HepG2 (cell line): Measurements from ENCODE around the gene NSL1. TPM values are rescaled to one million over a fixed set of nuclear protein-coding genes. Genes with fewer than 3 reads are reported as not detected.

Experiments
- ATAC-seq: fragments of 200-7000 bp; cut with Tn5 transposase; 3 replicates; pipeline ENCODE4 v1.9.1; 2020; ENCODE audit warnings: mild to moderate bottlenecking, moderate library complexity
- BruUV-seq: library from RNA; stranded (reverse); fragments of 400-500 nt; replicated peaks from 2 replicates; lab custom pipeline; 2021; lab: Mats Ljungman, UMichigan
- CTCF ChIA-PET: fragments of 300-600 bp; formaldehyde crosslinking; extraction: SDS; loops from one replicate; lab custom pipeline; 2021; ENCODE audit warnings: low total read pairs, inconsistent platforms, low intra/inter-chr PET ratio; lab: Yijun Ruan, JAX
- POLR2A ChIA-PET: fragments of 350-600 bp; sonication (Branson Sonifier 250); formaldehyde crosslinking; loops from one replicate; lab custom pipeline; 2020; ENCODE audit warnings: antibody characterized with exemption, inconsistent platforms; lab: Yijun Ruan, JAX
- DNase-seq: peaks from one replicate; pipeline ENCODE4 v3.0.0-alpha.2; 2015; ENCODE audit warnings: low spot score
- FAIRE-seq: peaks from 3 replicates; lab custom pipeline; 2011; peaks lifted over from hg19 to GRCh38; lab: Jason Lieb, UNC
- H2AFZ ChIP-seq: one replicate; pipeline ENCODE4 v1.6.1; 2011; ENCODE audit warnings: low read length, inconsistent platforms
- H3K27ac ChIP-seq: fragments of 300-600 bp; 3 replicates; pipeline ENCODE4 v1.8.0; 2011; ENCODE audit warnings: mixed run types, mild to moderate bottlenecking, mixed read lengths, low read length, inconsistent platforms; ENCODE audit not compliant: insufficient read depth; ENCODE audit errors: extremely low read length
- H3K27me3 ChIP-seq, 2 experiments: fragments of 200-600 bp in 1 of 2; 2 replicates in 1 of 2; 3 replicates in 1 of 2; pipeline versions ENCODE4 v1.6.0 to v1.8.0; 2011; ENCODE audit warnings: low read length in 2 of 2, mild to moderate bottlenecking in 2 of 2, moderate library complexity in 2 of 2, inconsistent platforms in 1 of 2; ENCODE audit not compliant: insufficient read depth in 2 of 2, control insufficient read depth in 1 of 2
- H3K36me3 ChIP-seq, 2 experiments: fragments of 200-600 bp in 1 of 2; replicated peaks in 1 of 2; 2 replicates in 1 of 2; 3 replicates in 1 of 2; pipeline versions ENCODE4 v1.5.1 to v1.8.0; 2011; ENCODE audit warnings: low read length in 2 of 2, inconsistent platforms in 1 of 2; ENCODE audit not compliant: insufficient read depth in 2 of 2, control insufficient read depth in 1 of 2
- H3K4me1 ChIP-seq: 2 replicates; pipeline ENCODE4 v1.5.1; 2012; ENCODE audit warnings: low read length, inconsistent platforms; ENCODE audit not compliant: insufficient read depth
- H3K4me2 ChIP-seq: 2 replicates; pipeline ENCODE4 v1.6.0; 2011; ENCODE audit warnings: low read depth, low read length, inconsistent platforms
- H3K4me3 ChIP-seq, 3 experiments: fragments of 200-600 bp in 1 of 3; sonication (generic), shearing (Covaris generic) in 1 of 3; replicated peaks in 1 of 3; 2 replicates each; pipeline ENCODE4 v1.5.1; 2011 to 2016; ENCODE audit warnings: low read length in 3 of 3, inconsistent platforms in 2 of 3, low read depth in 2 of 3, mild to moderate bottlenecking in 2 of 3, control low read depth in 1 of 3, mixed read lengths in 1 of 3; ENCODE audit not compliant: insufficient read depth in 1 of 3
- H3K79me2 ChIP-seq: one replicate; pipeline ENCODE4 v1.6.1; 2011; ENCODE audit warnings: low read length, inconsistent platforms; ENCODE audit not compliant: insufficient read depth
- H3K9ac ChIP-seq: 2 replicates; pipeline ENCODE4 v1.6.0; 2011; ENCODE audit warnings: mild to moderate bottlenecking, low read depth, low read length, inconsistent platforms; ENCODE audit not compliant: insufficient read depth
- H3K9me3 ChIP-seq: 2 replicates; pipeline ENCODE4 v1.5.1; 2012; ENCODE audit warnings: mild to moderate bottlenecking, low read length
- H4K20me1 ChIP-seq: 2 replicates; pipeline ENCODE4 v1.6.0; 2011; ENCODE audit warnings: inconsistent platforms, mild to moderate bottlenecking, low read length, moderate library complexity; ENCODE audit not compliant: insufficient read depth
- BRD4 ChIP-seq: sonication (generic); formaldehyde crosslinking; IDR thresholded peaks from 2 replicates; pipeline ENCODE4 v1.4.0; 2020; ENCODE audit warnings: missing genetic modification reagents
- CREB1 ChIP-seq, 2 experiments: fragments of 450-650 bp in 1 of 2; IDR thresholded peaks; 2 replicates each; pipeline ENCODE4 v1.6.1; 2016 to 2017; ENCODE audit warnings: control low read depth in 1 of 2, mild to moderate bottlenecking in 1 of 2, missing compliant biosample characterization in 1 of 2, missing genetic modification characterization in 1 of 2
- DR1 ChIP-seq: sonication (generic); formaldehyde crosslinking; IDR thresholded peaks from 2 replicates; pipeline ENCODE4 v1.8.0; 2021; ENCODE audit warnings: mild to moderate bottlenecking, missing genetic modification reagents, inconsistent platforms
- FOXJ3 ChIP-seq: sonication (generic); formaldehyde crosslinking; IDR thresholded peaks from 2 replicates; pipeline ENCODE4 v1.4.0; 2020; ENCODE audit warnings: missing genetic modification reagents, mild to moderate bottlenecking, borderline replicate concordance
- NR1H2 ChIP-seq: sonication (generic); formaldehyde crosslinking; IDR thresholded peaks from 2 replicates; pipeline ENCODE4 v1.8.1; 2022; ENCODE audit warnings: low read depth, missing genetic modification reagents, borderline replicate concordance
- SMAD3 ChIP-seq: sonication (generic); formaldehyde crosslinking; IDR thresholded peaks from 2 replicates; pipeline ENCODE4 v1.4.0; 2020; ENCODE audit warnings: missing genetic modification reagents
- TERF1 ChIP-seq: sonication (generic); formaldehyde crosslinking; IDR thresholded peaks from 2 replicates; pipeline ENCODE4 v1.8.0; 2022; ENCODE audit warnings: mild to moderate bottlenecking, missing genetic modification reagents, moderate library complexity
- YEATS4 ChIP-seq: sonication (generic); formaldehyde crosslinking; IDR thresholded peaks from 2 replicates; pipeline ENCODE4 v1.4.0; 2020; ENCODE audit warnings: missing genetic modification reagents, borderline replicate concordance
- ZMYM2 ChIP-seq: sonication (generic); formaldehyde crosslinking; IDR thresholded peaks from 2 replicates; pipeline ENCODE4 v1.8.0; 2022; ENCODE audit warnings: mild to moderate bottlenecking, missing genetic modification reagents
- ZNF264 ChIP-seq: sonication (generic); formaldehyde crosslinking; IDR thresholded peaks from 2 replicates; pipeline ENCODE4 v1.4.0; 2020; ENCODE audit warnings: missing genetic modification reagents
- ZNF577 ChIP-seq: sonication (generic); formaldehyde crosslinking; IDR thresholded peaks from 2 replicates; pipeline ENCODE4 v1.4.0; 2020; ENCODE audit warnings: mild to moderate bottlenecking, low read depth, missing genetic modification reagents, borderline replicate concordance
- ZNF777 ChIP-seq: sonication (generic); formaldehyde crosslinking; IDR thresholded peaks from 2 replicates; pipeline ENCODE4 v1.4.0; 2020; ENCODE audit warnings: missing genetic modification reagents
- WGBS: methylation state at CpG from one replicate; pipeline ENCODE4 v1.1.6; 2017; ENCODE audit warnings: low lambda C conversion rate; 5-methylcytosine and 5-hydroxymethylcytosine counted together
- in situ Hi-C: cut with HindIII; loops from 2 replicates; pipeline ENCODE4 v1.10.0; 2017; ENCODE audit warnings: low pct_unique_long_range_greater_than_20kb; ENCODE audit not compliant: extremely low pct_ligation_motif_present
- intact Hi-C: fragments of 100-400 bp; cut with micrococcal nuclease; formaldehyde crosslinking; loops from one replicate; pipeline ENCODE4 v1.10.0; 2022; ENCODE audit not compliant: unreplicated experiment
- polyA plus RNA-seq, 8 experiments: library from polyadenylated mRNA; depleted of rRNA in 3 of 8; stranded (reverse) in 7 of 8; unstranded in 1 of 8; fragments of >200 nt; fragmentation: Illumina TruSeq in 4 of 8; extraction: Trizol in 4 of 8; gene quantifications; 2 replicates each; pipeline versions ENCODE4 v1.2.1 to v1.2.3, GENCODE V29; 2011 to 2016; ENCODE audit warnings: low read depth in 4 of 8, missing spikeins in 1 of 8, mixed read lengths in 1 of 8; ENCODE audit not compliant: insufficient read depth in 1 of 8
- total RNA-seq, 5 experiments: library from RNA; depleted of rRNA; stranded (reverse); fragments of >200 nt; fragmentation: Illumina TruSeq; extraction: Trizol; gene quantifications; 2 replicates each; pipeline ENCODE4 v1.2.3, GENCODE V29; 2016; ENCODE audit warnings: low read depth in 1 of 5
- TF ChIP-seq, protein P1 (sequence below): sonication (generic); formaldehyde crosslinking; IDR thresholded peaks from 2 replicates; pipeline ENCODE4 v1.5.1; 2020; ENCODE audit warnings: mild to moderate bottlenecking, missing genetic modification reagents
- TF ChIP-seq, protein P2 (sequence below): sonication (generic); formaldehyde crosslinking; conservative IDR thresholded peaks from 2 replicates; pipeline ENCODE4 v1.4.0; 2020; ENCODE audit warnings: missing genetic modification reagents

NSL1 gene
- total and polyA plus RNA-seq, 2 of the 13 experiments (the other 11 are each of a cell fraction or from before 2014, with no cell fraction given) = 34.5 to 77.4 TPM

- TF ChIP-seq, protein P1, sequence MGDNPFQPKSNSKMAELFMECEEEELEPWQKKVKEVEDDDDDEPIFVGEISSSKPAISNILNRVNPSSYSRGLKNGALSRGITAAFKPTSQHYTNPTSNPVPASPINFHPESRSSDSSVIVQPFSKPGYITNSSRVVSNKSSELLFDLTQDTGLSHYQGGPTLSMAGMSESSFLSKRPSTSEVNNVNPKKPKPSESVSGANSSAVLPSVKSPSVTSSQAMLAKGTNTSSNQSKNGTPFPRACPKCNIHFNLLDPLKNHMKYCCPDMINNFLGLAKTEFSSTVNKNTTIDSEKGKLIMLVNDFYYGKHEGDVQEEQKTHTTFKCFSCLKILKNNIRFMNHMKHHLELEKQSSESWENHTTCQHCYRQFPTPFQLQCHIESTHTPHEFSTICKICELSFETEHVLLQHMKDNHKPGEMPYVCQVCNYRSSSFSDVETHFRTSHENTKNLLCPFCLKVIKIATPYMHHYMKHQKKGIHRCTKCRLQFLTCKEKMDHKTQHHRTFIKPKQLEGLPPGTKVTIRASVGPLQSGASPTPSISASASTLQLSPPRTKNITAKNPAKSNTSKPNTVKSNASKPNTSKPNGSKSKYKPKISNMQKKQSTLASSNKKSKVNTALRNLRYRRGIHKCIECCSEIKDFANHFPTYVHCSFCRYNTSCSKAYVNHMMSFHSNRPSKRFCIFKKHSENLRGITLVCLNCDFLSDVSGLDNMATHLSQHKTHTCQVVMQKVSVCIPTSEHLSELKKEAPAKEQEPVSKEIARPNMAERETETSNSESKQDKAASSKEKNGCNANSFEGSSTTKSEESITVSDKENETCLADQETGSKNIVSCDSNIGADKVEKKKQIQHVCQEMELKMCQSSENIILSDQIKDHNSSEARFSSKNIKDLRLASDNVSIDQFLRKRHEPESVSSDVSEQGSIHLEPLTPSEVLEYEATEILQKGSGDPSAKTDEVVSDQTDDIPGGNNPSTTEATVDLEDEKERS (CRISPR knock-in tag) = no peak
- TF ChIP-seq NR1H2 (CRISPR knock-in tag) = no peak
- 0 out of 2 replicates have a peak, but pooled peaks have one; percentile 49 for TF ChIP-seq TERF1
- no peak for TF ChIP-seq ZNF577 (CRISPR knock-in tag)
- no peak for TF ChIP-seq CREB1 (IDR thresholded peaks at IDR 0.05)
- TF ChIP-seq CREB1 (CRISPR knock-in tag; IDR thresholded peaks at IDR 0.05) = peak; percentile 45; the same call in 1 of the 2 replicates
- 0 out of 2 replicates have a peak, but pooled peaks have one; percentile 16 for TF ChIP-seq SMAD3 (CRISPR knock-in tag)
Measured at GRCh38 chr1:212827831-212828278, 36.3 kb upstream of the NSL1 start (continued).

DNA sequence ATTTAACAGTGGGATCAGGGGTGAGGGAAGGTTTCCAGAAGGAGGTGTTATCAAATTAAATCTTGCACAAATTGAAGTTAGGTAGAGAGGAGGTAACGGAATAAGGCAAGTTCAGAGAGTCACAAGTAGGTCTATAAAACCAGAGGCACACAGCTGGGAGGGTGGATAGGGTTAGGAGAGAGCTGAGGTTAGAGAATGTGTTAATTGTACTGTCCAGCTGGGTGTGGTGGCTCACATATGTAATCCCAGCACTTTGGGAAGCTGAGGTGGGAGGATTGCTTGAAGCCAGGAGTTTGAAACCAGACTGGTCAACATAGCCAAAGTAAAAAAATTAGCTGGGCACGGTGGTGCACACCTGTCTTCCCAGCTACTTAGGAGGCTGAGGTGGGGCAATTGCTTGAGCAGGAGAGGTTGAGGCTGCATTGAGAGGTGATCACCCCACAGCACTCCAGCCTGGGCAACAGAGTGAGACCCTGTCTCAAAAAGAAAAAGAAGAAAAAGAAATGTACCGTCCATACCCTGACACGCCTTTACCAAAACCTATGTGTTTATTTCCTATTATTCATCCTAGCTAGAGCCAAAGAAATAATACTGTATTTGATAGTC lies 35.7 kb upstream of the NSL1 start:
- ATAC-seq (peak; percentile 18), FAIRE-seq (peak; percentile 15), DNase-seq (no peak)
- peak overlapping the region; percentile 75 for H3K9ac ChIP-seq
- 36% methylated on average over 4 of the region's 4 CpGs for WGBS
- no peaks in the 10 kb centered on the region for H3K79me2 ChIP-seq
- peaks cover 50% of the 10 kb centered on the region for H3K4me1 ChIP-seq
- H3K4me2 ChIP-seq = peak overlapping the region; percentile 98
- H3K27ac ChIP-seq = peak overlapping the region; percentile 98
- H3K36me3 ChIP-seq = no peaks in the 10 kb centered on the region
- no TSS peak for BruUV-seq
- no peak overlapping the region for H2AFZ ChIP-seq
- CTCF ChIA-PET = no interaction called here
- in situ Hi-C loops = no loop called here
- peaks cover 16% of the 10 kb centered on the region for H3K9me3 ChIP-seq
- no peaks in the 10 kb centered on the region for H3K27me3 ChIP-seq
- peak overlapping the region in 1 of 3 experiments; percentile 64; a peak in 2 of 6 replicates for H3K4me3 ChIP-seq
- POLR2A ChIA-PET = interaction anchor here (1.0 to 4.0 kb wide), 8 partner anchors 9 to 77 kb away, joined by 3 to 49 read pairs (median 4); partner anchors contain the start of genes FLVCR1, NSL1, SPATA45 and TATDN3
- H4K20me1 ChIP-seq = no peaks in the 10 kb centered on the region
- intact Hi-C loops = no loop called here
- TF ChIP-seq YEATS4 (CRISPR knock-in tag) (0 out of 2 replicates have a peak, but pooled peaks have one; percentile 21), ZNF777 (0 out of 2 replicates have a peak, but pooled peaks have one; percentile 17), FOXJ3 (CRISPR knock-in tag) (0 out of 2 replicates have a peak, but pooled peaks have one; percentile 9), ZNF264 (peak; percentile 6; the same call in 1 of the 2 replicates), BRD4 (CRISPR knock-in tag) (peak; percentile 11; the same call in 1 of the 2 replicates), ZMYM2 (CRISPR knock-in tag) (peak; percentile 56; the same call in 1 of the 2 replicates), DR1 (CRISPR knock-in tag) (0 out of 2 replicates have a peak, but pooled peaks have one; percentile 12)
- TF ChIP-seq, protein P2, sequence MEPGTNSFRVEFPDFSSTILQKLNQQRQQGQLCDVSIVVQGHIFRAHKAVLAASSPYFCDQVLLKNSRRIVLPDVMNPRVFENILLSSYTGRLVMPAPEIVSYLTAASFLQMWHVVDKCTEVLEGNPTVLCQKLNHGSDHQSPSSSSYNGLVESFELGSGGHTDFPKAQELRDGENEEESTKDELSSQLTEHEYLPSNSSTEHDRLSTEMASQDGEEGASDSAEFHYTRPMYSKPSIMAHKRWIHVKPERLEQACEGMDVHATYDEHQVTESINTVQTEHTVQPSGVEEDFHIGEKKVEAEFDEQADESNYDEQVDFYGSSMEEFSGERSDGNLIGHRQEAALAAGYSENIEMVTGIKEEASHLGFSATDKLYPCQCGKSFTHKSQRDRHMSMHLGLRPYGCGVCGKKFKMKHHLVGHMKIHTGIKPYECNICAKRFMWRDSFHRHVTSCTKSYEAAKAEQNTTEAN (CRISPR knock-in tag) = 0 out of 2 replicates have a peak, but pooled peaks have one; percentile 8
